Dendritic cell treated with granulocyte-macrophage colony-stimulating factor and Interleukin-4, amounts not matched to agents 40 ng/mL and 50 ng/mL, for 4 days (primary cell): ENCODE measurements around the gene PLD6.
"Not testable (repeated sequence)": the region's sequence is repeated elsewhere in the genome, so short reads cannot be mapped to it uniquely, and the experiment has no call there.

Experiments used
- H3K27ac Mint-ChIP-seq: one replicate; pipeline ENCODE4 v1.8.0; 2022; ENCODE audit warnings: mild to moderate bottlenecking, mixed read lengths
- H3K27me3 Mint-ChIP-seq: one replicate; pipeline ENCODE4 v1.8.0; 2022; ENCODE audit warnings: mild to moderate bottlenecking, mixed read lengths
- H3K36me3 Mint-ChIP-seq: one replicate; pipeline ENCODE4 v1.8.0; 2022; ENCODE audit warnings: low read depth, mixed read lengths
- H3K4me1 Mint-ChIP-seq: one replicate; pipeline ENCODE4 v1.8.0; 2022; ENCODE audit warnings: low read depth, mixed read lengths
- H3K4me3 Mint-ChIP-seq: one replicate; pipeline ENCODE4 v1.8.0; 2022; ENCODE audit warnings: mild to moderate bottlenecking, moderate library complexity, mixed read lengths
- H3K9me3 Mint-ChIP-seq: one replicate; pipeline ENCODE4 v1.8.0; 2022; ENCODE audit warnings: mixed read lengths
- intact Hi-C: fragments of 100-400 bp; cut with micrococcal nuclease; formaldehyde crosslinking; loops from one replicate; pipeline ENCODE4 v1.15.0; 2022

The PLD6 gene

DNA sequence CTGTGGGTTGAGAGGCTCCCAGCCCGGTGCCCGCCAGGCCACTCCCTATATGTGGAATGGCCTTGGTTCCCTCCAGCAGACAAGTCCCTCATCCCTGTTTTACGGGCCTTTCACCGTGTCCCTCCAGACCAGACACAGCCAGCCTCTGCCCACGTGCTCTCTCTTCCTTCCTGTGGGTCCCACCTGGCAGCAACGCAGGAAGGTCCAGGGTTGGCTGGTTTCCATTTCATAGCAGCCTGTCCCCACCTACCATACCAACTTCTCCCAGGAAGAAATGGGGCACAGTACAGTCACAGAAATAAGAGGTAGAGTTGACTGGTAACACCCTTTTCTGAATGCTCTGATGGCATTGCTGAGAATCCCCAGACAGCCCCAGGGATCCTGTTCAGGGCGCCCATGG lies 34.9 kb downstream of the PLD6 start:
- no peaks in the 10 kb centered on the region for H3K9me3 Mint-ChIP-seq
- intact Hi-C loops, result no loop called here
- no peaks in the 10 kb centered on the region for H3K27me3 Mint-ChIP-seq
- H3K4me3 Mint-ChIP-seq, result no peak overlapping the region
- peaks cover 27% of the 10 kb centered on the region for H3K4me1 Mint-ChIP-seq
- H3K36me3 Mint-ChIP-seq, result peaks cover 90% of the 10 kb centered on the region
- H3K27ac Mint-ChIP-seq, result no peak overlapping the region

DNA sequence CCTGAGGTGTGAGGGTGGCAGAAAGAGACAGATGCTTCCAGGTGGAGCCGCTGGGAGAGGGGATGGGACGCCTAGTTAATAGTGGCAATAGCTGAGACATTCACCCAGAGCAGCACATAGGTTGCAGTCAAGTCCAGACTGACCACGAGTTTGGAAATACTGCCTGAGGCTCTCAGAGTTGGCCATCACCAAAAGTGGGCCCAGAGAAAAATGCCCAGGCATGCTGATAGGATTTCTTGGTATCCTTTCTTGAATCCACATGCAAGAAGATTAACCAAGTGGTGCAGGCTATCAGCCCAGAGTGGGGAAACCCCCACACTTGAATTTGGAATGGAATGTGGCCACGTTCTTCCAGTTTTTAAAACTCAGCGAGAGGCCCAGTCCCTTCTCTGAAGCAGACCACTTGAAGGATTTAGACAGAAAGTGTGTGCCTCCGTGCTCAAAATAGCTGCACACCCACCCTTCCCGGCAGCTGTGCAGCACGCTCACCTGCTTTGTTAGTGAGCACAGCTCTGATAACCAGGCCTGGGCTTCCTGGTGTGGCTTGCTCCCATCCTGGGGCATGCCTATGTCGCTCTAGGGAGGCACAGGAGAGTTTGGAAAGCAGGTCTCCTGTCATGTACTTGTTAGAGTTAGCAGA lies 35.7 kb downstream of the PLD6 start:
- Mint-ChIP-seq H3K27ac (no peak overlapping the region), H3K4me3 (no peak overlapping the region), H3K27me3 (no peaks in the 10 kb centered on the region), H3K36me3 (peaks cover 90% of the 10 kb centered on the region), H3K4me1 (peaks cover 22% of the 10 kb centered on the region), H3K9me3 (no peaks in the 10 kb centered on the region)
- intact Hi-C loops, result no loop called here

DNA sequence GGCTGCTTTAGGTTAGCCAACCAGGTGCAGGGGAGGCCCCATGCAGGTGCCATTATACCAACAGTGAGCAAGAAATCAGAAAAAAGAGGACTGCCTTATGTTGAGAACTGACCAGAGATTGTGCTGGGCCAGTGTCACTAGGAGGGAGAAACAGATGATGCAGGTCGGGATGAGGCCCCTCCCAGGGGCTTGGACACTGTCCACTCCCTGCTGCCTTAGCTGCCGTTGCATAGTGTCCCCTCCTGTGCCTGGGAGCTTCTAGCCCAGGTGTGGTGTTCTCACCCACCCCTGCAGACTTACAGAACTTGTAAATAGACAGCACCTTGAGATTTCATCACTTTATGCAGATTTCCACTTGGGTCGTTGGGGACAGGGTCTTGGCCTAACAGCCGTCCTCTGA lies 36.7 kb downstream of the PLD6 start:
- no peaks in the 10 kb centered on the region for H3K9me3 Mint-ChIP-seq
- intact Hi-C loops, result no loop called here
- H3K36me3 Mint-ChIP-seq, result peaks cover 90% of the 10 kb centered on the region
- no peak overlapping the region for H3K4me3 Mint-ChIP-seq
- H3K27me3 Mint-ChIP-seq, result no peaks in the 10 kb centered on the region
- H3K27ac Mint-ChIP-seq, result no peak overlapping the region
- H3K4me1 Mint-ChIP-seq, result peaks cover 21% of the 10 kb centered on the region

DNA sequence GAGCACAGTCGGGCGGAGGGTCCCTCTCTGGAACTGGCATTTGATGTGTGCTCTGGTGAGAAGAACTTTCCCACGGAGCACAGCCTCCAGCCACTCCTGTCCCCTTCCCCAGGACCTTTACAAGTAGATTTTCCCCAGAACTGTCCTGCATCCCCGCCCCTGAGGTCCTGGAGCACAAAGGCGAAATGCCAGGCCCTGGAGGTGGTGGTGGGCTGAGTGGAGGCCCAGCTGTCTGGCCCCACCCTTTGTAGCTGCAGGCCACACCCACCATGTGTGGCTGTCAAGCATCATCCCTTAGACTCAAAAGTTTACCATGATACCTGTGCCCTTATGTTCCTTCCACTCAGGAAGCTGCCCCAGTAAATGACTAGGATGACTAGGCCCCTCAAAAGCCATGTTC lies 37.7 kb downstream of the PLD6 start:
- H3K27me3 Mint-ChIP-seq, result no peaks in the 10 kb centered on the region
- peaks cover 21% of the 10 kb centered on the region for H3K4me1 Mint-ChIP-seq
- no peaks in the 10 kb centered on the region for H3K9me3 Mint-ChIP-seq
- H3K4me3 Mint-ChIP-seq, result no peak overlapping the region
- H3K36me3 Mint-ChIP-seq, result peaks cover 90% of the 10 kb centered on the region
- H3K27ac Mint-ChIP-seq, result no peak overlapping the region
- intact Hi-C loops, result no loop called here

DNA sequence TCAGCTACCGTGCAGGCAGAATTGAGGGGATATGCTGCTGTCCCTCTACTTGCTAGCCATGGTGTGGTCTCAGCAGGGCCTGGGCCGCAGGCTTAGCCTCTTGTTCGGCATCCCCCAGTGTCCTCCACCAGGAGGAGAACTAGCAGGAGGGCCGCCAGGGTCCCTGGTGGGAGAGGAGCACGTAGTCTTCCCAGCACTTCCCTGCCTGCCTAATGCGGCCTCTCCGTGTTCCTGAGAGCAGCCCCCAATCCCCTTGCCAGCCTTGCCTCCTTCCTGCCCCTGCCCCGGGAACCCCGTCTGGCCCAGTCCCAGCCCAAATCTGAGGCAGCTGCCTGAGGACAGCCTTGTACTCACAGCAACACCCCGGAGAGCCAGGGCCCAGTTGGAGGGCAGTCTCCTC lies 38.1 kb downstream of the PLD6 start:
- Mint-ChIP-seq H3K9me3 (no peaks in the 10 kb centered on the region), H3K36me3 (peaks cover 90% of the 10 kb centered on the region), H3K27me3 (no peaks in the 10 kb centered on the region), H3K4me1 (peaks cover 21% of the 10 kb centered on the region), H3K4me3 (no peak overlapping the region), H3K27ac (no peak overlapping the region)
- intact Hi-C loops, result no loop called here

DNA sequence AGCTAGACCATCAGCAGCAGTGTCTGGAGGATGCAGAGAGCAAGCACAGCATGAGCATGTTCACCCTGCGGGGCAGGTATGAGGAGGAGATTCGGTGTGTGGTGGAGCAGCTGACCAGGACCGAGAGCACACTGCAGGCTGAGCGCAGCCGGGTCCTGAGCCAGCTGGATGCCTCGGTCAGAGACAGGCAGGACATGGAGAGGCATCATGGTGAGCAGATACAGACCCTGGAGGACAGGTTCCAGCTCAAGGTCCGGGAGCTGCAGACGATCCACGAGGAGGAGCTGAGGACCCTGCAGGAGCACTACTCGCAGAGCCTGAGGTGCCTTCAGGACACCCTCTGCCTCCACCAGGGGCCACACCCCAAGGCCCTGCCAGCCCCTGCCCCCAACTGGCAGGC lies 38.8 kb downstream of the PLD6 start:
- H3K9me3 Mint-ChIP-seq, result no peaks in the 10 kb centered on the region
- peaks cover 90% of the 10 kb centered on the region for H3K36me3 Mint-ChIP-seq
- intact Hi-C loops, result no loop called here
- peaks cover 15% of the 10 kb centered on the region for H3K4me1 Mint-ChIP-seq
- no peak overlapping the region for H3K27ac Mint-ChIP-seq
- no peak overlapping the region for H3K4me3 Mint-ChIP-seq
- no peaks in the 10 kb centered on the region for H3K27me3 Mint-ChIP-seq

DNA sequence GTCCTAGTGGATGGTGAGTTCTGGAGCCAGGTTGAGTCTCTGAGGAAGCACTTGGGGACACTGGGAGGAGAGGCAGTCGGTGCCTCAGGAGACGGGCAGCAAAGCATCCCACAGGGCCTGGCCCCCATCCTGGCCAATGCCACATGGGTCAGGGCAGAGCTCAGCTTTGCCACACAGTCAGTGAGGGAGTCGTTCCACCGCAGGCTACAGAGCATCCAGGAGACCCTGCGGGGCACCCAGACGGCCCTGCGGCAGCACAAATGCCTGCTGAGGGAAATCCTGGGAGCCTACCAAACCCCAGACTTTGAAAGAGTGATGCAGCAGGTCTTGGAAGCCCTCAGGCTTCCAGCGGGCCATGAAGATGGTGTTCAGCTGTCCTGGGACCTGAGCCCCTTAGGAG lies 39.7 kb downstream of the PLD6 start:
- Mint-ChIP-seq H3K9me3 (no peaks in the 10 kb centered on the region), H3K4me3 (no peak overlapping the region), H3K4me1 (peaks cover 7% of the 10 kb centered on the region), H3K27ac (no peak overlapping the region), H3K27me3 (no peaks in the 10 kb centered on the region), H3K36me3 (peaks cover 90% of the 10 kb centered on the region)
- intact Hi-C loops, result no loop called here

DNA sequence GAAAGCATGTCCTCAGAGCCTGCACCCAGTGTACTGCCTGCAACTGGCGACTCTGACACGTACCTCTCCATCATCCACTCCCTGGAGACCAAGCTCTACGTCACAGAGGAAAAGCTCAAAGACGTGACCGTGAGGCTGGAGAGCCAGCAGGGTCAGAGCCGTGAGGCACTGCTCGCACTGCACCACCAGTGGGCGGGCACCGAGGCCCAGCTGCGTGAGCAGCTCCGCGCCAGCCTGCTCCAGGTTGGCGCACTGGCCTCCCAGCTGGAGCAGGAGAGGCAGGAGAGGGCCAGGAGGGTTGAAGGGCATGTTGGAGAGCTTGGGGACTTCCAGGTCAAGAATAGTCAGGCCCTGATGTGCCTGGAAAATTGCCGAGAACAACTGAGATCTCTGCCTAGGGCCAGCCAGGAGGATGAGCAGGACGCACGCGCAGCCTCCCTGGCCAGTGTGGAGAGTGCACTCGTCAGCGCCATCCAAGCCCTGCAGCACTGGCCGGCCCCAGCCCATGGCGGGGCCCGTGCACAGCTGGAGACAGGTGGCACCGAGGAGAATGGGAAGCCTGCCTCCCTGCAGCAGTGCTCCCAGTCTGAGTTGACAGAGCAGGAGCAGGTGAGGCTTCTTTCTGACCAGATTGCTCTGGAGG lies 40.3 kb downstream of the PLD6 start:
- Mint-ChIP-seq H3K27ac (no peak overlapping the region), H3K4me3 (no peak overlapping the region), H3K4me1 (peaks cover 6% of the 10 kb centered on the region), H3K27me3 (no peaks in the 10 kb centered on the region), H3K36me3 (peaks cover 91% of the 10 kb centered on the region), H3K9me3 (no peaks in the 10 kb centered on the region)
- intact Hi-C loops, result no loop called here

DNA sequence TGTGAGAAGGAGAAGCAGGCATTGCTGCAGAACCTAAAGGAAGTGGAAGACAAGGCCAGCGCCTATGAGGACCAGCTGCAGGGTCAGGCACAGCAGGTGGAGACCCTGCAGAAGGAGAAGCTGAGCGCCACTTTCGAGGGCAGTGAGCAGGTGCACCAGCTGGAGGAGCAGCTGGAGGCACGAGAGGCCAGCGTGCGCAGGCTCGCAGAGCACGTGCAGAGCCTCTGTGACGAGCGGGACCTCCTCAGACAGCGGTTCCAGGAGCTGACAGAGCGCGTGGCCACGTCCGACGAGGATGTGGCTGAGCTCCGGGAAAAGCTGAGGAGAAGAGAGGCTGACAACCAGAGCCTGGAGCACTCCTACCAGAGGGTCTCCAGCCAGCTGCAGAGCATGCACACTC lies 41.5 kb downstream of the PLD6 start:
- Mint-ChIP-seq H3K36me3 (peaks cover 100% of the 10 kb centered on the region), H3K27me3 (no peaks in the 10 kb centered on the region), H3K4me1 (peaks cover 6% of the 10 kb centered on the region), H3K27ac (no peak overlapping the region), H3K9me3 (no peaks in the 10 kb centered on the region), H3K4me3 (no peak overlapping the region)
- intact Hi-C loops, result no loop called here

DNA sequence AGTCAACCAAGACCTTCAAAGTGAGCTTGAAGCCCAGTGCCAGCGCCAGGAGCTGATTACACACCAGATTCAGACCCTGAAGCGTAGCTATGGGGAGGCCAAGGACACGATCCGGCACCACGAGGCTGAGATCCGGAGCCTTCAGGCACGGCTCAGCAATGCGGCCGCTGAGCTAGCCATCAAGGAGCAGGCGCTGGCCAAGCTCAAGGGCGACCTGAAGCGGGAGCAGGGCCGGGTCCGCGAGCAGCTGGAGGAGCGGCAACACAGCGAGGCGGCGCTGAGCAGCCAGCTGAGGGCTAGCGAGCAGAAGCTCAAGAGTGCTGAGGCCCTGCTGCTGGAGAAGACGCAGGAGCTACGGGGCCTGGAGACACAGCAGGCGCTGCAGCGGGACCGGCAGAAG lies 42.0 kb downstream of the PLD6 start:
- H3K27me3 Mint-ChIP-seq, result no peaks in the 10 kb centered on the region
- peaks cover 100% of the 10 kb centered on the region for H3K36me3 Mint-ChIP-seq
- no peak overlapping the region for H3K4me3 Mint-ChIP-seq
- H3K9me3 Mint-ChIP-seq, result no peaks in the 10 kb centered on the region
- intact Hi-C loops, result no loop called here
- peaks cover 6% of the 10 kb centered on the region for H3K4me1 Mint-ChIP-seq
- H3K27ac Mint-ChIP-seq, result no peak overlapping the region

DNA sequence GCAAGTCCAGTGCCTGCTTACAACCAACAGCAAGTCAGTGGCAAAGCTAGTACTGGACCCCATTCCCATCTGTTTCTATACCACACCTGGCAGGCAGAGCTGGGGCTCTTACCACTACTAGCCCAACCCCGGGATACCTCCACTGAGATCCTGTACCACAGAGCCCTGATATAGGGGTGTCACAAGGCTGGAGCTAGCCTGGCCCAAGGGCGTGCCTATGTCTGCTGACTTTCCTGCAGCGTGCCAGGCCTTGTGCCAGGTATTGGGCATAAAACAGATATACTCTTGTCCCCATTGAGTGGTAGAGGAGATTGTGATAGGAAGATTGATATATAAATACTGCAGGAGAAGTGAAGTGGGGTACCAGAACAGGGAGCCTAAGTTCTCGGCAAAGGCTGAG lies 44.4 kb downstream of the PLD6 start:
- Mint-ChIP-seq H3K27me3 (no peaks in the 10 kb centered on the region), H3K4me3 (no peak overlapping the region), H3K36me3 (peaks cover 100% of the 10 kb centered on the region), H3K4me1 (peaks cover 6% of the 10 kb centered on the region), H3K27ac (no peak overlapping the region), H3K9me3 (no peaks in the 10 kb centered on the region)
- intact Hi-C loops, result no loop called here

DNA sequence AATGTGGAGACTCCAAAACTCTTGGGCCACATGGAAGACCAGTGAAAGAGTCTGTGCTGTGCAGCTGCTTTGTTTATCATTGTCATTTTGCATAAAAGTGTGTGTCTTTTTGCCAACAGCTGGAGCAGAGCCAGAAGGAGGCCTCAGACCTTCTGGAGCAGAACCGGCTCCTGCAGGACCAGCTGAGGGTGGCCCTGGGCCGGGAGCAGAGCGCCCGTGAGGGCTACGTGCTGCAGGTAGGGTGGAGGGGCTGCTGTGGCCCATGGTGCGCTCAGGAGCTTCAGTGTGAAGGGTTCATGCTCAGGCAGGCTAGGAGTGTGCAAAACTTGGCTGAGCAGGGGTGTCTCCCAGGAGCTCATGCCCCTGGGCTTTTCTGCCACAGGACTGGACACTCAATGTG lies 45.0 kb downstream of the PLD6 start:
- H3K27ac Mint-ChIP-seq, result no peak overlapping the region
- no peak overlapping the region for H3K4me3 Mint-ChIP-seq
- intact Hi-C loops, result no loop called here
- no peaks in the 10 kb centered on the region for H3K9me3 Mint-ChIP-seq
- peaks cover 6% of the 10 kb centered on the region for H3K4me1 Mint-ChIP-seq
- H3K27me3 Mint-ChIP-seq, result no peaks in the 10 kb centered on the region
- H3K36me3 Mint-ChIP-seq, result peaks cover 100% of the 10 kb centered on the region

DNA sequence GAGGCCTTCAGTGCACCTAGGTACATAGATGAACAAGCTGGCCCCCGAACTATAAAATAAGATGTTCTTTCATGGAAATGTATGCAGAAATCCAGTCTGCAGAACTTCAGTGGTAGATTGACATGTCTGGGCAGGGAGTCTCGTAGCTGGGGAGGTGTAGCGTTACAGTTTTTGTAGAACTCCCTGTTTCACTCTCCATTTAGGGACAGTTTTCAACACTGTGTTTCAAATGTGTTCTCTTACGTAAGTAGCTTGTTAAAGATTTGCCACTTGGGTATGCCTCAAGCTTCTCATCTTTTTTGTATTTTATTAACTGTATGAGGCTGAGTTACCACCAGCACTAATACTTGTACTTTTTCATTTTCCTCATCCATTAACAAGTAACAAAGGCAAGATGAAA lies 46.6 kb downstream of the PLD6 start:
- Mint-ChIP-seq H3K4me3 (no peak overlapping the region), H3K36me3 (peaks cover 100% of the 10 kb centered on the region), H3K27me3 (no peaks in the 10 kb centered on the region), H3K9me3 (no peaks in the 10 kb centered on the region), H3K27ac (no peak overlapping the region), H3K4me1 (peaks cover under 1% of the 10 kb centered on the region)
- intact Hi-C loops, result no loop called here

DNA sequence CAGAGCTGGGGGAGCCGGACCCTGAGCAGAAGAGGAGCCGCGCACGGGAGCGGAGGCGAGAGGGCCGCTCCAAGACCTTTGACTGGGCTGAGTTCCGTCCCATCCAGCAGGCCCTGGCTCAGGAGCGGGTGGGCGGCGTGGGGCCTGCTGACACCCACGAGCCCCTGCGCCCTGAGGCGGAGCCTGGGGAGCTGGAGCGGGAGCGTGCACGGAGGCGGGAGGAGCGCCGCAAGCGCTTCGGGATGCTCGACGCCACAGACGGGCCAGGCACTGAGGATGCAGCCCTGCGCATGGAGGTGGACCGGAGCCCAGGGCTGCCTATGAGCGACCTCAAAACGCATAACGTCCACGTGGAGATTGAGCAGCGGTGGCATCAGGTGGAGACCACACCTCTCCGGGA lies 47.6 kb downstream of the PLD6 start:
- peaks cover 100% of the 10 kb centered on the region for H3K36me3 Mint-ChIP-seq
- H3K27ac Mint-ChIP-seq, H3K27me3 Mint-ChIP-seq, intact Hi-C loops, H3K4me1 Mint-ChIP-seq, H3K9me3 Mint-ChIP-seq, H3K4me3 Mint-ChIP-seq: not testable (repeated sequence)

DNA sequence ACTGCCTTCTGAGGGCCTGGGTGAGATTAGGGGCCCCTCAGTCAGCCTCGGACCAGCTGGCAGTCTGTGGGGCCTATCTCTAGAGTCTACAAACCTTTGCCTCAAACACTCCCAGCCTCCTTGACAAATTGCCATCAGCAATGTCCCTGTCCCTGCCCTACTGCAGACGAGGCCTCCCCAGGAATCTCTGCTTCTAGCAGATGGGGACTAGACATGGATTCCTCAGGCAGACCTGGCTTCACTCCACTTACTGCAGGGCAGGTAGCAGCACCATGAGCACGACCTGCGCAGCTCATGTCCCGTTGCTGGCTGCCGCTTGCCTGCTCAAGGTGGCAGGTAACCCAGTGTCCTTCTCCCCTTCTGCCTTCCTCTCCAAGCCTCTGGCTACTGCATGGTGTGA lies 49.1 kb downstream of the PLD6 start:
- intact Hi-C loops, result no loop called here
- Mint-ChIP-seq H3K27me3 (peaks cover 1% of the 10 kb centered on the region), H3K36me3 (peaks cover 100% of the 10 kb centered on the region), H3K9me3 (no peaks in the 10 kb centered on the region), H3K4me3 (no peak overlapping the region), H3K4me1 (peaks cover 20% of the 10 kb centered on the region), H3K27ac (no peak overlapping the region)
